Measurements from ENCODE around the gene MRPL44.

The MRPL44 gene

GRCh38 chr2:223918671-223919134 lies 38.6 kb upstream of the MRPL44 start:
- TF ChIP-seq CTCF (IDR thresholded peaks at IDR 0.05; ENCODE audit: low read depth, low read length, missing control alignments) = no peak
- no peak overlapping the region for H3K4me3 ChIP-seq (ENCODE audit: low read depth, low read length)
- no peak for DNase-seq (ENCODE audit: low read depth)

- peak; percentile 17 for TF ChIP-seq CTCF (IDR thresholded peaks at IDR 0.05; ENCODE audit: low read depth, low read length, missing control alignments)
- DNase-seq (ENCODE audit: low read depth) = no peak
- no peak overlapping the region for H3K4me3 ChIP-seq (ENCODE audit: low read depth, low read length)
Measured at GRCh38 chr2:223920109-223920508, 37.2 kb upstream of the MRPL44 start.

GRCh38 chr2:223921204-223921603 lies 36.1 kb upstream of the MRPL44 start:
- no peak overlapping the region for H3K4me3 ChIP-seq (ENCODE audit: low read depth, low read length)
- no peak for TF ChIP-seq CTCF (IDR thresholded peaks at IDR 0.05; ENCODE audit: low read depth, low read length, missing control alignments)
- no peak for DNase-seq (ENCODE audit: low read depth)

- DNase-seq (ENCODE audit: low read depth) = no peak
- H3K4me3 ChIP-seq (ENCODE audit: low read depth, low read length) = no peak overlapping the region
- no peak for TF ChIP-seq CTCF (IDR thresholded peaks at IDR 0.05; ENCODE audit: low read depth, low read length, missing control alignments)
Measured at GRCh38 chr2:223922308-223922707, 35.0 kb upstream of the MRPL44 start.

- H3K4me3 ChIP-seq (ENCODE audit: low read depth, low read length) = no peak overlapping the region
- no peak for TF ChIP-seq CTCF (IDR thresholded peaks at IDR 0.05; ENCODE audit: low read depth, low read length, missing control alignments)
- no peak for DNase-seq (ENCODE audit: low read depth)
Measured at GRCh38 chr2:223923976-223924375, 33.3 kb upstream of the MRPL44 start.

GRCh38 chr2:223925106-223925505 lies 32.2 kb upstream of the MRPL44 start:
- no peak for DNase-seq (ENCODE audit: low read depth)
- H3K4me3 ChIP-seq (ENCODE audit: low read depth, low read length) = no peak overlapping the region
- no peak for TF ChIP-seq CTCF (IDR thresholded peaks at IDR 0.05; ENCODE audit: low read depth, low read length, missing control alignments)

GRCh38 chr2:223928113-223929006 lies 28.9 kb upstream of the MRPL44 start:
- no peak for TF ChIP-seq CTCF (IDR thresholded peaks at IDR 0.05; ENCODE audit: low read depth, low read length, missing control alignments)
- no peak for DNase-seq (ENCODE audit: low read depth)
- no peak overlapping the region for H3K4me3 ChIP-seq (ENCODE audit: low read depth, low read length)
